ENCODE results near the gene RPS6KA5.

Gene RPS6KA5

DNA sequence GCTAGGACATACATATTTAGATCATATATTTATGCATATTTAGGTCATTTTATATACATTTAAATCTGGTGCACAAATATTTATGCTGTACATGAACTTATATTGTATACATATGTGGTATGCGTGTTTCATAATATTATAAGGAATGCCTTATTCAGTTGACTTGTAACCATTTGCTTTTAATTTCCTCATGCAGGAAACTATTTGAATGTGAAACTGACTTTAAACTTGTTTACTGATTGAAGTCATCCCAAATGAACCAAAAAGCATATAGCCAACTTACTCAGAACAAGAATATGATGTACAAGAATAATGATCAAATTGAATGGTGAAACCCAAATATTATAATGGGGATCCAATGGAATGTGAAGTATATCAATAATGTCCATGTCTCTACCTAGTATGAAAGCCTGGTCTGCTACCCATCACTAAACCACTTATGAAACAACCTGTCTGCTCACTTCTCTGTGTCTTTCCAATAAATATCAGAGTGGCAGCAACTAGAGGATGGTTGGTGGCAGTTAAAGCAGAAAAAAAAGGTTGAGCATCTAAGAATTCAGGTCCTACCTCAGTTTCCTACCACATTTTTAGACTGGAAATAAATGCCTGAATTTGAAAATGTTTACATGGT is 38.3 kb downstream of the RPS6KA5 start:
- no peak for DNase-seq

DNA sequence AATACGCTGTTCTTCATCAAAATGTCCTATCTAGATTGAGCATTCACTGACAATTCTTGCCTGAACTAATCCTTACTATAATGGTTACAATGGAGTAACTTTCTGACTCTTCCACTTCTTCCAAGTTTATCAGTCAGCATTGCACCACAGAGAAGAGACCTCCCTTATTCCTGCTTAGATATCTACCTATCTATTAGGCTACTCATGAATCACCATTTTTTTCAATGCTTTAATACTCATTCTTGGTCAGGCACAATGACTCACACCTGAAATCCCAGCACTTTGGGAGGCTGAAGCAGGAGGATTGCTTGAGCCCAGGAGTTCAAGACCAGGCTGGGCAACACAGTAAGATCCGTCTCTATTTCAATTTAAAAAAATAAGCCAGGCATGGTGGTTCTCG is 39.3 kb downstream of the RPS6KA5 start:
- DNase-seq = no peak

DNA sequence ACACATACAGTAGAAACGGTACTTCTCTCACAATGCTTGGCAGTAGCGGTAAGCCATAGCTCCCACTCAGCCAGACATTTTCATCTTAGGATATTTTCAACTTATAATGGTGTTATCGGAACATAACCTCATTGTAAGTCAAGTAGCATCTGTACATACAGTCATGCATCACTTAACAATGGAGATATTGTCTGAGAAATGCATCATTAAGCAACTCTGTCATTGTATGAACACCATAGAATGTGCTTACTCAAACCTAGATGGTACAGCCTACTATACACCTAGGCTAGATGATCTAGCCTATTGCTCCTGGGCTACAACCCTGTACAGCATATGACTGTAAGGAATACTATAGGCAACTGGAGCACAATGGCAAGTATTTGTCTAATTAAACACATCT is 40.8 kb downstream of the RPS6KA5 start:
- DNase-seq = no peak

DNA sequence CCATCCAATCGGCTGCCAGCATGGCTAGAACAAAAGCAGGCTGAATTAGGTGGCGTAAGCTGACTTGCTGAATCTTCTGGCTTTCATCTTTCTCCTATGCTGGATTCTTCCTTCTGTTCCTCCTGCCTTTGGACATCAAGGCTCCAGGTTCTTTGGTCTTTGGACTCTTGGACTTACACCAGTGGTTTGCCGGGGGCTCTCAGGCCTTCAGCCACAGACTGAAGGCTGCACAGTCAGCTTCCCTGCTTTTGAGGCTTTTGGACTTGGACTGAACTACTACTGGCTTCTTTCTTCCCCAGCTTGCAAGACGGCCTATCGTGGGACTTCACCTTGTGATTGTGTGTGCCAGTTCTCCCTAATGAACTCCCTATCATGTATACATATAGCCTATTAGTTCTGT is 42.0 kb downstream of the RPS6KA5 start:
- no peak for DNase-seq

- no peak for DNase-seq
Measured at GRCh38 chr14:91016800-91017410, 43.5 kb downstream of the RPS6KA5 start.

DNA sequence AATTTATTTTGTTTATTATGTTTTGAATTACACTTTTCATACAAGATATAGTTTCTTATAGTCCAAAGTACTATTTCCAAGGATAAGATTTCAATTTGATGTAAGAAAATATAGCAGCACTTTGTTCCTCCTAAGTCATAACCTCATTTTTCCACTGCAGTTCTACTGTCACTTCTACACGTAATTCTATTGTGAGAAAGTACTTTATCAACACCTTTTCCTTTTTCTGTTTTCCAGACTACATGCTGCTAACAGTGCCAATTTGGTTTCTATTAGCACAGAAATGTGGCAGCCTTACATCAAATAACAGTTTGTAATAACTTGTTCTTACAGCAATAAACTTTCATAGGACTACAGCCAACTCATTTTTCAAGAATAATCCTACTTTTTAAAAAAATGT is 45.0 kb downstream of the RPS6KA5 start:
- no peak for DNase-seq

- DNase-seq = no peak
Measured at GRCh38 chr14:91012045-91012444, 48.4 kb downstream of the RPS6KA5 start.

DNA sequence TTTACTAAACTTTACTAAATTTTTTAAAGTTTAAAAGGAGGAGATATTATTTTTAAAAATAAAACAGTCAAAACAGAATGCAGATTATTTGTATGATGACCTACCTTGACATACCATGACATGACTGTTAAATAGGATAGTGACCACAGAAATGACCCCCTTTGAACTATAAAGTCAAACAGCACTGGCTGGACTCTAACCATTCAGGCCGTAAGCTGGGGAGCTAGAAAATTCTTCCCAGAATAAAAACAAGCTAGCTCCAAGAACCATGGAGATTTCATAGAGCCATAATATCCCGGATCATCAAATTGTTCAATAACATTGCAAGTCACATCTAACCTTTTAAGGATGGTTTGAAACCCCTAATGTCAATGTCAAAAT is 50.3 kb downstream of the RPS6KA5 start:
- DNase-seq = no peak

DNA sequence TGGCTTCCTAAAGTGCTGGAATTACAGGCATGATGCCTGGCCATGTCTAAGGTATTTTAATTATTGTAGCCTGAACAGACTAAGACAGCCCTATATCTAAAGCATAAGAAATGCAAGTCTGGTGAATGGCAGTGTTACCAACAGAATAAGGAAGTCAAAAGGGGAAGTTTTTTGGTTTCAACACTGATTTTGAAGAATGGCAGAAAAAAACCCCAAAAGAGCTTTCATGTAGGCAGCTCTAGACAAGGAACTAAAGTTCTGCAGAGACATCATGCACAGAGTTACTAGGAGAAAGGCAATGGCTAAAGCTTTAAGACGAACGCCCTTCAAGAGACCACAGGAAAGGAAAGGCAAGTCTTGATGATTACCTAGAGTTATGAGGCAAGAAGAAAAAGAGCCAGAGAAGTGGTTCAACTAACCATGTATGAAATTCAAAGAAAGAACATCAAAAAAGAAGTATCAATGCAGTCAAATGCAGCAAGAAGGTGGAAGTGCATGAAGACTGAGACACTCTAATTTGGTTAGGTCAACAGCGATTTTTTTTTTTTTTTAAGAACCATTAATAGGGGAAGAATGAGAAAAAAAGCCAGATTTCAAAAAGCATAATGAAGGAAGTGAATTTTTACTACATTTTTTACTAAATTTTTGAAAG is 50.8 kb downstream of the RPS6KA5 start:
- no peak for DNase-seq

DNA sequence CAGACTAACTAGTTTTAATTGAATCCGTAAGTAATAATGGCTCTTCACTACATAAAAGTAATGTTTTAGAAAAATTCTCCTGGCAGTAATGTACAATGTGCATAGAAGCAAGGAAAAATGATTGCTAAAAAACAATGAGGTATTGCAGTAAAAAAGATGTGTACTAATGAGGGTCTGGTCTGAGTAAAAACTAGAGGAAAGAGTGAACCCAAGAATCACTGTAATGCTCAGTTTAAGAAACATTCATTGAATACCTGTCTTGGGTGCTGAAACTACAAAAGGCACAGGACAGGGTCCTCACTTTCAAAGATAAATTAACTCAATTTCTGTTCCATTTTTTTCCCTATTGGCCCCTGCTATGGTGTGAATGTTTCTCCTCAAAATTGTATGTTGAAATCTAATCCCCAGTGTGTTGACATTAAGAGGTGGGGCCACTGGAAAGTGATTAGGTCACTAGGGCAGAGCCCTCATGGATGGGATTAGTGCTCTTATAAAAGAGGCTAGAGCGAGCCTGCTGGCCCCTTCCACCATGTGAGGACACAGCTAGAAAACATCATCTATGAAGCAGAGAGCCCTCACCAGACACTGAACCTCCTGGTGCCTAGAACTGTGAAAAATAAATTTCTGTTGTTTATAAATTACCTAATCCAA is 51.6 kb downstream of the RPS6KA5 start:
- DNase-seq = no peak

- DNase-seq = no peak
Measured at GRCh38 chr14:91005716-91006115, 54.7 kb downstream of the RPS6KA5 start.

GRCh38 chr14:91004987-91005386 is 55.5 kb downstream of the RPS6KA5 start:
- no peak for DNase-seq

DNA sequence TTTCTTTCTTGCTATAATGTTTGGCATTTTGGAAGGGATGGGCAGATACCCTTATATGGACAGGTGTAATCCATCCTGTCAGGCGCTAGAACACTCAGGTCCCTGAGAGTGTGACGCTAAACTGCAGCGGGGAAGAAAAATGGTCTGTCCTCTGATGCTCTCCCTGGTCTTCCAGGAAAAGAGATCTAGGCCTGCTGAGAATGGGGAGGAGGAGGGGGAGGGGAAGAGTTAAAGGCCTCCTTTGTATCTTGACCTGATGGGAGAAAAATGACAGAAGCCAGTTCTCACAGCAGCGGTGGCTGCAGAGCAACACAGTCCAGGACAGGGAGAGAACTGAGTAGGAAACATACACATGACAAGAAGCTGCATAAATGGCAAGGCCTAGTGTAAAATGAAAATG is 61.1 kb downstream of the RPS6KA5 start:
- no peak for DNase-seq

DNA sequence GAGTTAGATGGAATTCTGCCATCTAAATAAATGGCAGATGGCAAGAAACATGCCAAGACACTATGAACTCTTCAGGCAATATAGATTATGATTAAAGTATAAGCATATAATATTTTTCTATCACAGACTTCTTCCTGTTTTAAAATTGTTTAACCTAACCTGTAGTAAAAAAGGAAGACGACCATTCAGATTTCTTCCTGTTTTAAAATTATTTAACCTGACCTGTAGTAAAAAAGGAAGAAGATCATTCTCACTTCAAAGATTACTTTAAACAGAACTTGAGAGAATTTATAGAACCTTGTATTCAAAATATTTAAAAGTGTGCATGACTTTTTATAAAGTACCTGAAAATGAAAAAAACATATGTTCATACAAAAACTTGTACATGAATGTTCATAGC is 63.5 kb downstream of the RPS6KA5 start:
- no peak for DNase-seq

- DNase-seq = no peak
Measured at GRCh38 chr14:90995785-90996184, 64.7 kb downstream of the RPS6KA5 start.

GRCh38 chr14:90993792-90994191 is 66.6 kb downstream of the RPS6KA5 start:
- DNase-seq = no peak

DNA sequence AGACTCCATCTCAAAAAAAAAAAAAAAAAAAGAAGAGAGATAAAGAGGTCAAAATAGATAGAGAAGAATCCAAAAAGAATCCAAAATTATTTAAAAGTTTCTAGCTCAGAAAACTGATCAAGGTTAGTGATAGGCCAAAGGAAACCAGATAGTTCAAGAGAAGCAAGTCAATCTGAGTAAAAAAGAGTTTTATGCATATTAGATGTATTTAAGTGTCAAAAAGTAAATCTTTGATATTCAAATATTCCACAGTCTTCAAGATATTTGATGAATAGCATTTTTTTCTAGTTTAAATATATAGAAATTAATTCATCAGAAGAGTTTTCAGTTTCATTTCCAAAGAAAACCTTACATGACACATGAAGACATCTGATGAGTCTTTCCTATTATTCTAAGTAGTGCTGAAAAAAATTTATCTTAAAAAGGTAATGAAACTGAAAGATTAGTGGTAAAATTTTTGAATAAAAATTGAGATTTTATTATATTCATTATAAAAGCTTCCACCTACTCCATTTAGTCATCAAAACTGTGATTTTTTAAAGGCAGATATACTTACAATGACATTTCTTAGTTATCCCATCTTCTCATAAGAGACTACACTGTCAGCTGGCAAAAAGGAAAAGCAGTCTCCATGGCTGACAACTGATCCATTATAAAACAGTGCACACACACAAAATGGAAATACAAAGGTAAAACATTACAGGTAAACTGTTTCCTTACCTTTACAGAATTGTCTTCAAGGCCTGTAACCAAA is 68.6 kb downstream of the RPS6KA5 start:
- no peak for DNase-seq

- no peak for DNase-seq
Measured at GRCh38 chr14:90990141-90990540, 70.3 kb downstream of the RPS6KA5 start.

DNA sequence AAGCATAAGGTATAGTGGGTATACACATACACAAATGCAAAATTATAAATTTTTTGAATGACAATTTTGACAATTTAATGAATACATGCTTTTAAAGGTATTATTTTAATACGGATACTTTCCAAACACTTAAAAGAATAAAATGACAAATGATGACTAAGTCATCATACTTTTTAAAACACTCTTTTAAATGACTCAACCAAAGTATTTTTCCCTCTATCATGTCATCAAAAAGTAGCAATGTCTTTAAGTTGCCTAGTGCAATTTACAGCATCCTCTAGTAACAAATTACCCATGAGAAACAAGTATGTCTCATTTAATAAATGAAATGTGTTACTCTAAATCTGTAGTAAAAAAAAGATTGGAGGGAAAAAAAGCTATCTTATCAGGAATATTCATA is 73.3 kb downstream of the RPS6KA5 start:
- DNase-seq = no peak

GRCh38 chr14:90986510-90986909 is 73.9 kb downstream of the RPS6KA5 start:
- DNase-seq = no peak

- DNase-seq = no peak
Measured at GRCh38 chr14:90985601-90986242, 74.7 kb downstream of the RPS6KA5 start.

- no peak for DNase-seq
Measured at GRCh38 chr14:90983560-90983959, 76.9 kb downstream of the RPS6KA5 start.

DNA sequence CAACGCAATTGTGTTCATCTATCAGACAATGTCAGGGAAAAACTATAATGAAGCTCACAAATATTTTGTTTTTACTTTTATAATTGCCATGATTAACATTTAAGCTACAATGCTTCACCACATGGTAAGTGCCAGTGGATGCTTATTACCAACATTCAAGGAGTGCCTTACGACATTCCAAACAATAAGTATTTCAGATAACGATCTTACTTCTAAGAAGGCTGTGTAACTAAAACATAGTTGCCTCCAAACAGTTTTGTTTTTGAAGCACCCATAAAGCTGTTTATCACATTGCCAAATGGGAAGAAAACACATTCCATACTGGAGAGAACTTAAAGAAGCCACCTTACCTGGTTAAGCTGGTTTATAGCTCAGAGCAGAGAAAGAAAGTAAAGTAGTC is 78.8 kb downstream of the RPS6KA5 start:
- no peak for DNase-seq

Data from stimulated activated CD4-positive, alpha-beta T cell treated with anti-CD3 and anti-CD28 coated beads, Interleukin-4, amount 100 ng/mL, for 4 hours (primary cell).